ENCODE data around the gene PGM5.
"Not testable (repeated sequence)": the region's sequence is repeated elsewhere in the genome, so short reads cannot be mapped to it uniquely, and the experiment has no call there.

GRCh38 chr9:68390737-68391136 is 34.3 kb downstream of the PGM5 start:
- not testable (repeated sequence) for TF ChIP-seq SPI1, POLR2A, POLR2AphosphoS5 (IDR thresholded peaks at IDR 0.05; ENCODE audit: low read depth, low read length)
